ENCODE results near the gene LILRB1. TPM values are rescaled to one million over a fixed set of nuclear protein-coding genes. Genes with fewer than 3 reads are reported as not detected.

LILRB1 gene
- total RNA-seq, 1 experiment from 2014 or later: not detected

- Histone ChIP-seq H3K36me3 (ENCODE audit: low read depth) (no peaks in the 10 kb centered on the region), H3K27me3 (ENCODE audit: insufficient read depth, low read depth) (peaks cover 93% of the 10 kb centered on the region), H2AFZ (no peak overlapping the region), H3K9me2 (ENCODE audit: insufficient read depth) (no peaks in the 10 kb centered on the region), H3K9me3 (ENCODE audit: insufficient read depth, low read depth) (no peaks in the 10 kb centered on the region), H3K27ac (no peak overlapping the region), H3K4me2 (no peak overlapping the region), H3F3A (ENCODE audit: insufficient read depth, low read depth) (no peaks in the 10 kb centered on the region), H3K4me1 (replicated peaks; ENCODE audit: insufficient read depth) (no peaks in the 10 kb centered on the region), H4K20me1 (ENCODE audit: insufficient read depth) (no peaks in the 10 kb centered on the region), H3K4me3 (no peak overlapping the region), H3K79me2 (ENCODE audit: low read depth) (no peaks in the 10 kb centered on the region)
- DNase-seq: no peak
- no peak for TF ChIP-seq EZH2 (IDR thresholded peaks at IDR 0.05; ENCODE audit: low read depth)
- intact Hi-C loops (cut with micrococcal nuclease; ENCODE audit: unreplicated experiment): no loop called here
- CTCF ChIA-PET: interaction anchor here (0.6 to 0.8 kb wide), 3 partner anchors 11 to 1673 kb away, joined by 3 to 7 read pairs (median 3); no protein-coding TSS in a partner anchor
- POLR2A ChIA-PET (ENCODE audit: unreplicated experiment): no interaction called here
- BruUV-seq (replicated peaks): no TSS peak
Measured at GRCh38 chr19:54661846-54662481, 31.7 kb downstream of the LILRB1 start.

DNA sequence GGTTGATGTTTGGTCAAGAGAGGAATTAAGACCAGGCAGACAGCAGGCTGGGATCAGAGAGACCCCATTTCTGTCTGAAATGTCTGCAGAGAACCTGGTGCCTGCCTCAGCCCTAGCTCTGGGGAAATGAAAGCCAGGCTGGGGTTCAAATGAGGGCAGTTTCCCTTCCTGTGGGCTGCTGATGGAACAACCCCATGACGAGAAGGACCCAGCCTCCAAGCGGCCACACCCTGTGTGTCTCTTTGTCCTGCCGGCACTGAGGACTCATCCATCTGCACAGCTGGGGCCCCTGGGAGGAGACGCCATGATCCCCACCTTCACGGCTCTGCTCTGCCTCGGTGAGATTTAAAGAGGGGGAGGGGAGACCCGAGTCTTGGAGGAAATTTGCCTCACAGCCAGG, 32.4 kb downstream of the LILRB1 start, which contains the start of gene LILRB4:
Gene LILRB4 (plus strand): TSS at position 256 of the 400 bp plus-strand sequence. CDS start 49 bp downstream, at position 305.
- Histone ChIP-seq H2AFZ (no peak within 1 kb of the TSS), H3K4me3 (no peak within 1 kb of the TSS), H3K9me2 (ENCODE audit: insufficient read depth) (no peaks in the 10 kb centered on the region), H4K20me1 (ENCODE audit: insufficient read depth) (no peaks in the 10 kb centered on the region), H3K9me3 (ENCODE audit: insufficient read depth, low read depth) (no peaks in the 10 kb centered on the region), H3K4me2 (no peak within 1 kb of the TSS), H3K36me3 (ENCODE audit: low read depth) (no peaks in the 10 kb centered on the region), H3K4me1 (replicated peaks; ENCODE audit: insufficient read depth) (no peaks in the 10 kb centered on the region), H3K27me3 (ENCODE audit: insufficient read depth, low read depth) (peaks cover 92% of the 10 kb centered on the region), H3K27ac (no peak within 1 kb of the TSS), H3F3A (ENCODE audit: insufficient read depth, low read depth) (no peaks in the 10 kb centered on the region), H3K79me2 (ENCODE audit: low read depth) (no peaks in the 10 kb centered on the region)
- intact Hi-C loops (cut with micrococcal nuclease; ENCODE audit: unreplicated experiment): no loop called here
- no peak for DNase-seq
- no TSS peak for BruUV-seq (replicated peaks)
- ChIA-PET CTCF (interaction anchor here (0.7 to 0.8 kb wide), 2 partner anchors 10 to 470 kb away, joined by 3 to 7 read pairs; no protein-coding TSS in a partner anchor), POLR2A (ENCODE audit: unreplicated experiment) (no interaction called here)
- TF ChIP-seq EZH2 (IDR thresholded peaks at IDR 0.05; ENCODE audit: low read depth): no peak
- TF ChIP-seq, protein P1, sequence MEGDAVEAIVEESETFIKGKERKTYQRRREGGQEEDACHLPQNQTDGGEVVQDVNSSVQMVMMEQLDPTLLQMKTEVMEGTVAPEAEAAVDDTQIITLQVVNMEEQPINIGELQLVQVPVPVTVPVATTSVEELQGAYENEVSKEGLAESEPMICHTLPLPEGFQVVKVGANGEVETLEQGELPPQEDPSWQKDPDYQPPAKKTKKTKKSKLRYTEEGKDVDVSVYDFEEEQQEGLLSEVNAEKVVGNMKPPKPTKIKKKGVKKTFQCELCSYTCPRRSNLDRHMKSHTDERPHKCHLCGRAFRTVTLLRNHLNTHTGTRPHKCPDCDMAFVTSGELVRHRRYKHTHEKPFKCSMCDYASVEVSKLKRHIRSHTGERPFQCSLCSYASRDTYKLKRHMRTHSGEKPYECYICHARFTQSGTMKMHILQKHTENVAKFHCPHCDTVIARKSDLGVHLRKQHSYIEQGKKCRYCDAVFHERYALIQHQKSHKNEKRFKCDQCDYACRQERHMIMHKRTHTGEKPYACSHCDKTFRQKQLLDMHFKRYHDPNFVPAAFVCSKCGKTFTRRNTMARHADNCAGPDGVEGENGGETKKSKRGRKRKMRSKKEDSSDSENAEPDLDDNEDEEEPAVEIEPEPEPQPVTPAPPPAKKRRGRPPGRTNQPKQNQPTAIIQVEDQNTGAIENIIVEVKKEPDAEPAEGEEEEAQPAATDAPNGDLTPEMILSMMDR (conservative IDR thresholded peaks at IDR 0.05): no peak

GRCh38 chr19:54665530-54665929, 35.2 kb downstream of the LILRB1 start:
- H2AFZ ChIP-seq: no peak overlapping the region
- no peaks in the 10 kb centered on the region for H3K9me3 ChIP-seq (ENCODE audit: insufficient read depth, low read depth)
- peaks cover 89% of the 10 kb centered on the region for H3K27me3 ChIP-seq (ENCODE audit: insufficient read depth, low read depth)
- intact Hi-C loops (cut with micrococcal nuclease; ENCODE audit: unreplicated experiment): no loop called here
- DNase-seq: no peak
- ChIA-PET CTCF (no interaction called here), POLR2A (ENCODE audit: unreplicated experiment) (no interaction called here)
- H3K4me2 ChIP-seq: no peak overlapping the region
- no peaks in the 10 kb centered on the region for H3K36me3 ChIP-seq (ENCODE audit: low read depth)
- no peak overlapping the region for H3K4me3 ChIP-seq
- no peaks in the 10 kb centered on the region for H3K4me1 ChIP-seq (replicated peaks; ENCODE audit: insufficient read depth)
- TF ChIP-seq, protein P1 (conservative IDR thresholded peaks at IDR 0.05): no peak
- no peak for TF ChIP-seq EZH2 (IDR thresholded peaks at IDR 0.05; ENCODE audit: low read depth)
- no TSS peak for BruUV-seq (replicated peaks)
- H3K79me2 ChIP-seq (ENCODE audit: low read depth): no peaks in the 10 kb centered on the region
- no peak overlapping the region for H3K27ac ChIP-seq
- H3K9me2 ChIP-seq (ENCODE audit: insufficient read depth): no peaks in the 10 kb centered on the region
- no peaks in the 10 kb centered on the region for H3F3A ChIP-seq (ENCODE audit: insufficient read depth, low read depth)
- H4K20me1 ChIP-seq (ENCODE audit: insufficient read depth): no peaks in the 10 kb centered on the region

Data from PC-9 (cell line).